C4-2B (cell line): Measurements from ENCODE around the gene TPRA1.
"Not testable (repeated sequence)": the region's sequence is repeated elsewhere in the genome, so short reads cannot be mapped to it uniquely, and the experiment has no call there.

ENCODE experiments used
- H3K27ac ChIP-seq: fragments of 450-650 bp; 2 replicates; pipeline ENCODE4 v1.5.1; 2017
- CTCF ChIP-seq: fragments of 450-650 bp; conservative IDR thresholded peaks from 2 replicates; pipeline ENCODE4 v1.5.1; 2017; ENCODE audit warnings: mild to moderate bottlenecking
- ZFX ChIP-seq: fragments of 450-650 bp; IDR thresholded peaks from 2 replicates; pipeline ENCODE4 v1.6.1; 2017

Gene TPRA1

GRCh38 chr3:127535106-127535785 lies 55.3 kb downstream of the TPRA1 start:
- no peak overlapping the region for H3K27ac ChIP-seq
- no peak for TF ChIP-seq CTCF
- TF ChIP-seq ZFX, result no peak

- TF ChIP-seq CTCF, result no peak
- TF ChIP-seq ZFX, result no peak
- no peak overlapping the region for H3K27ac ChIP-seq
Observed at GRCh38 chr3:127534564-127534963, 56.0 kb downstream of the TPRA1 start.

DNA sequence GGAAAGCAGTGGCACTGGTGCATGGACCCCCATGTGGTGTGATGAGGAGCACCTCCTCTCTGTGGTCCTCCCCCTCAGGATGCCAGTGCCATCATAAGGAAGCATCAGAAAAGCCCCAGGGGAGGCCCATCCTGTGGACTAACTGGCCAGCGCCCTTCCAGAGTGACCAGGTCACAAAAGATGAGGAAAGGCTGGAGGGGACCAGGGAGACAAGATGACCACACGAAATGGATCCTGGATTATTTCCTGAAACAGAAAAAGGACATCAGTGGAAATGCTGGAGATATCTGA lies 56.4 kb downstream of the TPRA1 start:
- TF ChIP-seq ZFX (no peak), CTCF (no peak)
- no peak overlapping the region for H3K27ac ChIP-seq

DNA sequence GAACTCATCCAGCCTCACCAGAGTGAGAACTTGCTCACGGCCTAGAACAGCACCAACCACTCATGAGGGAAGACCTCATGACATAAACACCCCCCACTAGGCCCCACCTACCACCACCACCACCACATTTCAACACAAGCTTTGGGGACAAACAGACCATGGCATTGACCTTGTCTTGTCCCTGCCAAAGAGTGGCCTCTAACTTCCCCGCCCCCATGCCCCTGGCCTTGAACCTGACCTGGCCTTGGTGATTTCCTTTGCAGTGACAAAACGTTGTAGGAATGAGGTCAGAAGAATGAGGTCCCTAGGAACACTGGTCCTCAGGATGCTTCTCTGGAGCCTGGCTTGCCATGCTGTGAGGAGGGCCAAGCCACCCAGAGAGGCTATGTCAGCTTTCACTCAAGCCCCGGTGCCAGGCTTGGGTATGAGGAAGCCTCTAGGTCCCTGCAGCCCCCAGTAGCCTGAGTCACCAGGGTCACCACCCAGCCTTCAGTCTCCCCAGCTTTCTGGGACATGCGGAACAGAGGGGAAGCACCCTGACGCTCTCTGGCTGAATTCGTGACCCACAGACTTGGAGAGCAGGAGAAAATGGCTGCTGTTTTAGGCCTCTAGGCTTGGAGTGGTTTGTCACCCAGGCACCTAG lies 57.9 kb downstream of the TPRA1 start:
- no peak overlapping the region for H3K27ac ChIP-seq
- TF ChIP-seq CTCF (no peak), ZFX (no peak)

DNA sequence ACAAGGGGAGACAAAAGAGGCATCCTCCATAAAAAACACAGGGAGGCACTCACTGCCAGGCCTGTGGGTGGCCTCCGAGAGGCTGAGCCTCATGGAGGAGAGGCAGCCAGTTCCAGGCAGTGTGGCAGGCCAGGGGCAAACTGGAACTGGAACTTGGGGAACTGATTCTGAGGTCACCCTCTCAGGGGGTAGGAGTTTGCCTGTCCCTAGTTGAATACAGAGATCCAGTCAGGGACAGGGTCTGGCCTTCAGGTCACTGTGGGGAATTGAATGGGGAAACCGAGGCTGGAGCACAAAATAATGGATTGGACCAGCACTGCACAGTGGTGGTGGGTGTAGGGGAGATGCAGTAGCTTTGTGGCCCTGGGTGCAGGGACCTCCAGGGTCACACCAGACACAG lies 58.7 kb downstream of the TPRA1 start:
- H3K27ac ChIP-seq, result no peak overlapping the region
- no peak for TF ChIP-seq CTCF
- TF ChIP-seq ZFX, result no peak

GRCh38 chr3:127530863-127531262 lies 59.7 kb downstream of the TPRA1 start:
- H3K27ac ChIP-seq, result not testable (repeated sequence)

GRCh38 chr3:127529346-127530188 lies 61.0 kb downstream of the TPRA1 start:
- no peak for TF ChIP-seq CTCF
- TF ChIP-seq ZFX, result no peak
- no peak overlapping the region for H3K27ac ChIP-seq
